ENCODE results near the gene DSTN. TPM values are rescaled to one million over a fixed set of nuclear protein-coding genes. Genes with fewer than 3 reads are reported as not detected.

The DSTN gene
- total and polyA plus RNA-seq, 2 experiments from 2014 or later = 162 to 459 TPM

DNA sequence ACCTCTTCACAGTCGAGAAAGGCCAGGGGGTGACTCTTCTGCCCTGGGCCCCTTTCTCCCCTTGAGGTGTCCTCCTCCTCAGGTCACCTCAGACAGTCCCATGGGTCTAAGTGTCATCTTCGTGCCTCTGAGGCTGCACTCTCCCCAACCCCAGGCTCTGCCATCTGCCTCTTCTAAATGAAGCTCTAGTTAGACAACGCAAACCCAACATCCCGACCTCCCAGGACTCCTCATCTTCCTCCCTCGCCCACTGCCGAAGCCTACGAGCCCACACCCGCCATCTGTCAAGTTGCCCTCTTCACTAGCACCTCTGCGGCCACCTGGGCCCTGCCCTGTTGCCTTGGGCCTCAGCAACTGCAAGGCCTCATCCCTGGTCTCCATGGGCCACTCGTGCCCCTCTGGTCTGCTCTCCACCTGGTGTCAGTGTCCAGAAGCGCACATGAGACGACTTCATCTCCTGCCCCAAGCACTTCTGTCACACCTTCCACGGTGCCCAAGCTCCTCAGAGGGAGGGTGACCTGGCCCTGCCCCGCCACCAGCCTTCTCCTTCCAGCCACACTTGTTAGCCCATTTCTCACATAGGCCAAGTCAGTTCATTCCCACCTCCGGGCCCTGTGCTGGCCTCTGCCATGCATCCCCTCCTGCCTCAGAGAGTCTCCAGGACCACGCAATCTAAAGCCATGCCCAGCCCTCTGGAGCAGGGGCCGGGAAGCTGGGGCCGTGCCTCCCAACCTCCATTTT, 58.4 kb downstream of the DSTN start:
- H3K4me1 ChIP-seq (ENCODE audit: insufficient read depth) = no peaks in the 10 kb centered on the region
- Mint-ChIP-seq H3K4me3 (no peak overlapping the region), H3K36me3 (ENCODE audit: low read depth) (peaks cover 68% of the 10 kb centered on the region), H3K4me1 (no peaks in the 10 kb centered on the region; the same call in 2 of the 3 replicates), H3K9me3 (0 out of 3 replicates have a peak, but pooled peaks cover 3% of the 10 kb centered on the region), H3K27ac (peak overlapping the region; percentile 13; the same call in 1 of the 2 replicates), H3K27me3 (ENCODE audit: insufficient read depth, low read depth, poor library complexity) (peaks cover 13% of the 10 kb centered on the region)
- no peaks in the 10 kb centered on the region for H3K27me3 ChIP-seq (ENCODE audit: insufficient read depth)
- 0 out of 2 replicates have a peak, but pooled peaks cover 4% of the 10 kb centered on the region for H4K20me1 ChIP-seq (replicated peaks; ENCODE audit: insufficient read depth)
- ATAC-seq (no peak; the same call in 2 of the 3 replicates), DNase-seq (ENCODE audit: low spot score) (no peak)
- no peak overlapping the region for H3K4me2 ChIP-seq
- no peak overlapping the region for H2AFZ ChIP-seq
- peaks cover 5% of the 10 kb centered on the region; the same call in 1 of the 2 replicates for H3K36me3 ChIP-seq (ENCODE audit: insufficient read depth)
- no peaks in the 10 kb centered on the region for H3F3A ChIP-seq (replicated peaks; ENCODE audit: low read depth)
- no peak for TF ChIP-seq EZH2 (IDR thresholded peaks at IDR 0.05; ENCODE audit: low read depth, unreplicated experiment)
- TF ChIP-seq, protein P1, sequence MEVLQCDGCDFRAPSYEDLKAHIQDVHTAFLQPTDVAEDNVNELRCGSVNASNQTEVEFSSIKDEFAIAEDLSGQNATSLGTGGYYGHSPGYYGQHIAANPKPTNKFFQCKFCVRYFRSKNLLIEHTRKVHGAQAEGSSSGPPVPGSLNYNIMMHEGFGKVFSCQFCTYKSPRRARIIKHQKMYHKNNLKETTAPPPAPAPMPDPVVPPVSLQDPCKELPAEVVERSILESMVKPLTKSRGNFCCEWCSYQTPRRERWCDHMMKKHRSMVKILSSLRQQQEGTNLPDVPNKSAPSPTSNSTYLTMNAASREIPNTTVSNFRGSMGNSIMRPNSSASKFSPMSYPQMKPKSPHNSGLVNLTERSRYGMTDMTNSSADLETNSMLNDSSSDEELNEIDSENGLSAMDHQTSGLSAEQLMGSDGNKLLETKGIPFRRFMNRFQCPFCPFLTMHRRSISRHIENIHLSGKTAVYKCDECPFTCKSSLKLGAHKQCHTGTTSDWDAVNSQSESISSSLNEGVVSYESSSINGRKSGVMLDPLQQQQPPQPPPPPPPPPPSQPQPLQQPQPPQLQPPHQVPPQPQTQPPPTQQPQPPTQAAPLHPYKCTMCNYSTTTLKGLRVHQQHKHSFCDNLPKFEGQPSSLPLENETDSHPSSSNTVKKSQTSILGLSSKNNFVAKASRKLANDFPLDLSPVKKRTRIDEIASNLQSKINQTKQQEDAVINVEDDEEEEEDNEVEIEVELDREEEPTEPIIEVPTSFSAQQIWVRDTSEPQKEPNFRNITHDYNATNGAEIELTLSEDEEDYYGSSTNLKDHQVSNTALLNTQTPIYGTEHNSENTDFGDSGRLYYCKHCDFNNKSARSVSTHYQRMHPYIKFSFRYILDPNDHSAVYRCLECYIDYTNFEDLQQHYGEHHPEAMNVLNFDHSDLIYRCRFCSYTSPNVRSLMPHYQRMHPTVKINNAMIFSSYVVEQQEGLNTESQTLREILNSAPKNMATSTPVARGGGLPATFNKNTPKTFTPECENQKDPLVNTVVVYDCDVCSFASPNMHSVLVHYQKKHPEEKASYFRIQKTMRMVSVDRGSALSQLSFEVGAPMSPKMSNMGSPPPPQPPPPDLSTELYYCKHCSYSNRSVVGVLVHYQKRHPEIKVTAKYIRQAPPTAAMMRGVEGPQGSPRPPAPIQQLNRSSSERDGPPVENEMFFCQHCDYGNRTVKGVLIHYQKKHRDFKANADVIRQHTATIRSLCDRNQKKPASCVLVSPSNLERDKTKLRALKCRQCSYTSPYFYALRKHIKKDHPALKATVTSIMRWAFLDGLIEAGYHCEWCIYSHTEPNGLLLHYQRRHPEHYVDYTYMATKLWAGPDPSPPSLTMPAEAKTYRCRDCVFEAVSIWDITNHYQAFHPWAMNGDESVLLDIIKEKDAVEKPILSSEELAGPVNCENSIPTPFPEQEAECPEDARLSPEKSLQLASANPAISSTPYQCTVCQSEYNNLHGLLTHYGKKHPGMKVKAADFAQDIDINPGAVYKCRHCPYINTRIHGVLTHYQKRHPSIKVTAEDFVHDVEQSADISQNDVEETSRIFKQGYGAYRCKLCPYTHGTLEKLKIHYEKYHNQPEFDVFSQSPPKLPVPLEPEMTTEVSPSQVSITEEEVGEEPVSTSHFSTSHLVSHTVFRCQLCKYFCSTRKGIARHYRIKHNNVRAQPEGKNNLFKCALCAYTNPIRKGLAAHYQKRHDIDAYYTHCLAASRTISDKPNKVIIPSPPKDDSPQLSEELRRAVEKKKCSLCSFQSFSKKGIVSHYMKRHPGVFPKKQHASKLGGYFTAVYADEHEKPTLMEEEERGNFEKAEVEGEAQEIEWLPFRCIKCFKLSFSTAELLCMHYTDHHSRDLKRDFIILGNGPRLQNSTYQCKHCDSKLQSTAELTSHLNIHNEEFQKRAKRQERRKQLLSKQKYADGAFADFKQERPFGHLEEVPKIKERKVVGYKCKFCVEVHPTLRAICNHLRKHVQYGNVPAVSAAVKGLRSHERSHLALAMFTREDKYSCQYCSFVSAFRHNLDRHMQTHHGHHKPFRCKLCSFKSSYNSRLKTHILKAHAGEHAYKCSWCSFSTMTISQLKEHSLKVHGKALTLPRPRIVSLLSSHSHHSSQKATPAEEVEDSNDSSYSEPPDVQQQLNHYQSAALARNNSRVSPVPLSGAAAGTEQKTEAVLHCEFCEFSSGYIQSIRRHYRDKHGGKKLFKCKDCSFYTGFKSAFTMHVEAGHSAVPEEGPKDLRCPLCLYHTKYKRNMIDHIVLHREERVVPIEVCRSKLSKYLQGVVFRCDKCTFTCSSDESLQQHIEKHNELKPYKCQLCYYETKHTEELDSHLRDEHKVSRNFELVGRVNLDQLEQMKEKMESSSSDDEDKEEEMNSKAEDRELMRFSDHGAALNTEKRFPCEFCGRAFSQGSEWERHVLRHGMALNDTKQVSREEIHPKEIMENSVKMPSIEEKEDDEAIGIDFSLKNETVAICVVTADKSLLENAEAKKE (CRISPR knock-in tag; IDR thresholded peaks at IDR 0.05) = no peak
- TF ChIP-seq CREB1 (CRISPR knock-in tag; IDR thresholded peaks at IDR 0.05; ENCODE audit: low read depth) = no peak
- TF ChIP-seq ZNF331 (CRISPR knock-in tag; IDR thresholded peaks at IDR 0.05; ENCODE audit: low read depth) = no peak
- TF ChIP-seq, protein P2, sequence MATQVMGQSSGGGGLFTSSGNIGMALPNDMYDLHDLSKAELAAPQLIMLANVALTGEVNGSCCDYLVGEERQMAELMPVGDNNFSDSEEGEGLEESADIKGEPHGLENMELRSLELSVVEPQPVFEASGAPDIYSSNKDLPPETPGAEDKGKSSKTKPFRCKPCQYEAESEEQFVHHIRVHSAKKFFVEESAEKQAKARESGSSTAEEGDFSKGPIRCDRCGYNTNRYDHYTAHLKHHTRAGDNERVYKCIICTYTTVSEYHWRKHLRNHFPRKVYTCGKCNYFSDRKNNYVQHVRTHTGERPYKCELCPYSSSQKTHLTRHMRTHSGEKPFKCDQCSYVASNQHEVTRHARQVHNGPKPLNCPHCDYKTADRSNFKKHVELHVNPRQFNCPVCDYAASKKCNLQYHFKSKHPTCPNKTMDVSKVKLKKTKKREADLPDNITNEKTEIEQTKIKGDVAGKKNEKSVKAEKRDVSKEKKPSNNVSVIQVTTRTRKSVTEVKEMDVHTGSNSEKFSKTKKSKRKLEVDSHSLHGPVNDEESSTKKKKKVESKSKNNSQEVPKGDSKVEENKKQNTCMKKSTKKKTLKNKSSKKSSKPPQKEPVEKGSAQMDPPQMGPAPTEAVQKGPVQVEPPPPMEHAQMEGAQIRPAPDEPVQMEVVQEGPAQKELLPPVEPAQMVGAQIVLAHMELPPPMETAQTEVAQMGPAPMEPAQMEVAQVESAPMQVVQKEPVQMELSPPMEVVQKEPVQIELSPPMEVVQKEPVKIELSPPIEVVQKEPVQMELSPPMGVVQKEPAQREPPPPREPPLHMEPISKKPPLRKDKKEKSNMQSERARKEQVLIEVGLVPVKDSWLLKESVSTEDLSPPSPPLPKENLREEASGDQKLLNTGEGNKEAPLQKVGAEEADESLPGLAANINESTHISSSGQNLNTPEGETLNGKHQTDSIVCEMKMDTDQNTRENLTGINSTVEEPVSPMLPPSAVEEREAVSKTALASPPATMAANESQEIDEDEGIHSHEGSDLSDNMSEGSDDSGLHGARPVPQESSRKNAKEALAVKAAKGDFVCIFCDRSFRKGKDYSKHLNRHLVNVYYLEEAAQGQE (IDR thresholded peaks at IDR 0.05; ENCODE audit: unreplicated experiment) = no peak
- no peak for TF ChIP-seq JUNB (IDR thresholded peaks at IDR 0.05; ENCODE audit: unreplicated experiment)
- TF ChIP-seq, protein P3, sequence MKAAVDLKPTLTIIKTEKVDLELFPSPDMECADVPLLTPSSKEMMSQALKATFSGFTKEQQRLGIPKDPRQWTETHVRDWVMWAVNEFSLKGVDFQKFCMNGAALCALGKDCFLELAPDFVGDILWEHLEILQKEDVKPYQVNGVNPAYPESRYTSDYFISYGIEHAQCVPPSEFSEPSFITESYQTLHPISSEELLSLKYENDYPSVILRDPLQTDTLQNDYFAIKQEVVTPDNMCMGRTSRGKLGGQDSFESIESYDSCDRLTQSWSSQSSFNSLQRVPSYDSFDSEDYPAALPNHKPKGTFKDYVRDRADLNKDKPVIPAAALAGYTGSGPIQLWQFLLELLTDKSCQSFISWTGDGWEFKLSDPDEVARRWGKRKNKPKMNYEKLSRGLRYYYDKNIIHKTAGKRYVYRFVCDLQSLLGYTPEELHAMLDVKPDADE (IDR thresholded peaks at IDR 0.05) = no peak
- TF ChIP-seq EZH2phosphoT487 (IDR thresholded peaks at IDR 0.05; ENCODE audit: unreplicated experiment) = no peak
- no peak for TF ChIP-seq NANOG (IDR thresholded peaks at IDR 0.05; ENCODE audit: borderline replicate concordance)
- no peak for TF ChIP-seq STAT1 (IDR thresholded peaks at IDR 0.05; ENCODE audit: unreplicated experiment)
- no peak for TF ChIP-seq POLR2AphosphoS5 (IDR thresholded peaks at IDR 0.05; ENCODE audit: low read depth)
- TF ChIP-seq, protein P4, sequence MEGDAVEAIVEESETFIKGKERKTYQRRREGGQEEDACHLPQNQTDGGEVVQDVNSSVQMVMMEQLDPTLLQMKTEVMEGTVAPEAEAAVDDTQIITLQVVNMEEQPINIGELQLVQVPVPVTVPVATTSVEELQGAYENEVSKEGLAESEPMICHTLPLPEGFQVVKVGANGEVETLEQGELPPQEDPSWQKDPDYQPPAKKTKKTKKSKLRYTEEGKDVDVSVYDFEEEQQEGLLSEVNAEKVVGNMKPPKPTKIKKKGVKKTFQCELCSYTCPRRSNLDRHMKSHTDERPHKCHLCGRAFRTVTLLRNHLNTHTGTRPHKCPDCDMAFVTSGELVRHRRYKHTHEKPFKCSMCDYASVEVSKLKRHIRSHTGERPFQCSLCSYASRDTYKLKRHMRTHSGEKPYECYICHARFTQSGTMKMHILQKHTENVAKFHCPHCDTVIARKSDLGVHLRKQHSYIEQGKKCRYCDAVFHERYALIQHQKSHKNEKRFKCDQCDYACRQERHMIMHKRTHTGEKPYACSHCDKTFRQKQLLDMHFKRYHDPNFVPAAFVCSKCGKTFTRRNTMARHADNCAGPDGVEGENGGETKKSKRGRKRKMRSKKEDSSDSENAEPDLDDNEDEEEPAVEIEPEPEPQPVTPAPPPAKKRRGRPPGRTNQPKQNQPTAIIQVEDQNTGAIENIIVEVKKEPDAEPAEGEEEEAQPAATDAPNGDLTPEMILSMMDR (conservative IDR thresholded peaks at IDR 0.05; ENCODE audit: low read depth in 2 of 2) = no peak
- no peak for TF ChIP-seq ZNF114 (CRISPR knock-in tag; IDR thresholded peaks at IDR 0.05)
- no peak overlapping the region for H3K4me3 ChIP-seq
- H3K79me2 ChIP-seq (replicated peaks; ENCODE audit: insufficient read depth) = no peaks in the 10 kb centered on the region
- H3K9me2 ChIP-seq (ENCODE audit: insufficient read depth) = no peaks in the 10 kb centered on the region
- no peak overlapping the region for H3K27ac ChIP-seq (ENCODE audit: low read depth)

Measured in GM23338 (cell line).